ENCODE results near the gene PACSIN2. TPM values are rescaled to one million over a fixed set of nuclear protein-coding genes. Genes with fewer than 3 reads are reported as not detected.

PACSIN2 gene
- total RNA-seq, 1 donor from 2014 or later = 87.8 TPM

DNA sequence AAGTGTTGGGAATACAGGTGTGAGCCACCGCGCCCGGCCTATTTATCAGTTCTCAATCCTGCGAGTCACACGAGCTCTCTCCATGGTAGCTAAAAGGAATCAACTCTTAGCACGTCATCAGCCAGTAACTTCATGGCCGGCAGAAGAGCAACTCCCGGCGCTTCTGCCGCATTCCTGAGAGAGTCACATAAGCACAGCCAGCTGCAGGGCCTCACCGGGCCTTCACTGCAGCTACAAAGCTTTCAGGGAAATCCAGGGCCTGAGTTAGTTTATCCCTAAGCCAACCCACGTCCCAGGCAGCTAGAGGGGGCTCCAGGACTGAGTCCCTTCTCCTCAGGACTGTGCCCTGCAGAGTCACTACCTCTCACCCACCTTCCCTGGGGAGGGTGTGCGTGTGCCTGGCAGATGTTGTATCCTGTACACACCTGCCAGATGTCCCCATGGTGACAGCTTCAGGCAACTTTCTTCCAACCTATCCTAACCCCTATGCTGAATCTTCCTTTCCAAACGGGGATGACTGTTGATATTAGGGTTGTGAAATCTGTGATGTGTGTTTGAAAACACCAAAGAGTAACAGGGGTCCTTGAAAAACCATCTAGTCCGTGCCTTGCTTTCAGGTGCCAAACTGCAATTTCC is 112.0 kb downstream of the PACSIN2 start:
- no peak overlapping the region for H3K9ac ChIP-seq (ENCODE audit: low read length)
- H3K4me1 Mint-ChIP-seq (ENCODE audit: low read depth, unreplicated experiment) = peaks cover 2% of the 10 kb centered on the region
- no peak overlapping the region for H3K27ac Mint-ChIP-seq (ENCODE audit: unreplicated experiment)
- DNase-seq (ENCODE audit: low read depth) (no peak), FAIRE-seq (no peak)
- H3K36me3 ChIP-seq (ENCODE audit: insufficient read depth, low read length) = peaks cover 3% of the 10 kb centered on the region
- peaks cover 93% of the 10 kb centered on the region for H4K20me1 ChIP-seq (ENCODE audit: insufficient read depth, low read length)
- no peak overlapping the region for H3K4me3 Mint-ChIP-seq (ENCODE audit: unreplicated experiment)
- peaks cover 14% of the 10 kb centered on the region for H3K4me1 ChIP-seq (ENCODE audit: insufficient read depth, low read length)
- no peak overlapping the region for H2AFZ ChIP-seq (ENCODE audit: low read depth, low read length)
- H3K4me3 ChIP-seq (ENCODE audit: insufficient read depth, low read depth, low read length) = no peak overlapping the region
- no peaks in the 10 kb centered on the region for H3K9me3 Mint-ChIP-seq (ENCODE audit: unreplicated experiment)
- H3K9me3 ChIP-seq (ENCODE audit: insufficient read depth, low read depth, low read length) = no peaks in the 10 kb centered on the region
- TF ChIP-seq EZH2 (IDR thresholded peaks at IDR 0.05; ENCODE audit: insufficient read depth, low read length) = no peak
- TF ChIP-seq, protein P1, sequence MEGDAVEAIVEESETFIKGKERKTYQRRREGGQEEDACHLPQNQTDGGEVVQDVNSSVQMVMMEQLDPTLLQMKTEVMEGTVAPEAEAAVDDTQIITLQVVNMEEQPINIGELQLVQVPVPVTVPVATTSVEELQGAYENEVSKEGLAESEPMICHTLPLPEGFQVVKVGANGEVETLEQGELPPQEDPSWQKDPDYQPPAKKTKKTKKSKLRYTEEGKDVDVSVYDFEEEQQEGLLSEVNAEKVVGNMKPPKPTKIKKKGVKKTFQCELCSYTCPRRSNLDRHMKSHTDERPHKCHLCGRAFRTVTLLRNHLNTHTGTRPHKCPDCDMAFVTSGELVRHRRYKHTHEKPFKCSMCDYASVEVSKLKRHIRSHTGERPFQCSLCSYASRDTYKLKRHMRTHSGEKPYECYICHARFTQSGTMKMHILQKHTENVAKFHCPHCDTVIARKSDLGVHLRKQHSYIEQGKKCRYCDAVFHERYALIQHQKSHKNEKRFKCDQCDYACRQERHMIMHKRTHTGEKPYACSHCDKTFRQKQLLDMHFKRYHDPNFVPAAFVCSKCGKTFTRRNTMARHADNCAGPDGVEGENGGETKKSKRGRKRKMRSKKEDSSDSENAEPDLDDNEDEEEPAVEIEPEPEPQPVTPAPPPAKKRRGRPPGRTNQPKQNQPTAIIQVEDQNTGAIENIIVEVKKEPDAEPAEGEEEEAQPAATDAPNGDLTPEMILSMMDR (IDR thresholded peaks at IDR 0.05; ENCODE audit: insufficient read depth, low read depth, low read length) = no peak
- H3K4me2 ChIP-seq (ENCODE audit: low read length) = no peak overlapping the region
- peaks cover 69% of the 10 kb centered on the region for H3K79me2 ChIP-seq (ENCODE audit: insufficient read depth, low read length)
- peaks cover 33% of the 10 kb centered on the region for H3K36me3 Mint-ChIP-seq (ENCODE audit: low read depth, unreplicated experiment)
- H3K27me3 ChIP-seq (ENCODE audit: insufficient read depth, low read length) = no peaks in the 10 kb centered on the region
- H3K27ac ChIP-seq (ENCODE audit: low read depth, low read length) = no peak overlapping the region
- no peaks in the 10 kb centered on the region for H3K27me3 Mint-ChIP-seq (ENCODE audit: low read depth, unreplicated experiment)

DNA sequence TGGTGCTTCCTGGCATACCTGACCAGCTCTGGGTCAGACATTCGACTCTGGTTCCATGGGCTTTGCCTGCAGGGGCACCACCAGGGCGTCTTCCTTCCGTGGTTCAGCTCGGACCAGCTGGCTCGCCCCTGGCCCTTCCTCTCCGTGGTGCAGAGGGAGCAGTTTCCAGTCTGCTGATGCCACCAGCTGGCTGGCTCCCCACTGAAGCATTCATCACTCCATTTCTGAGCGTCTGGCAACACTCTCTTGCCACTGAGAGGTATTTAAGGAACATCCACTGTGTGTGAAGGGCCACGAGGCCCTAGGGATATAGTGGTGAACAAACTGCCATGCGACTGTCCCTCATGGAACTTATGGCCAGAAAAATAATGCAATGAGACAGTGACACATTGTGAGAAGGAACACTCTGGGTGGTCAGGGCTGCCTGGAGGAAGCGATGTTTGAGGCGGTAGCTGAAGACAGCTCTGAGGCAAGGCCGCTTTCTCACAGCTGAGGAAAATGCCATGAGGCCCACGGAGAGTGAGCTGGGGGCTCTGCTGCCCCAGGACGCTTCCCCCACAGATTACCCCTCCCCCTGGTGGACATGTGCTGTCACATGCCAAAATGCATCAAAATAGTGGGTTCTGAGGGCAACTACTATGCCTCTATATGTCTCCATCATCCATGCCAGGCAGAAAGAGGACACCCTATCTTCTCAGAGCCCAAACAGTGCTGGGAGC is 113.0 kb downstream of the PACSIN2 start:
- Histone ChIP-seq H3K27ac (ENCODE audit: low read depth, low read length) (no peak overlapping the region), H3K9ac (ENCODE audit: low read length) (no peak overlapping the region), H4K20me1 (ENCODE audit: insufficient read depth, low read length) (peaks cover 91% of the 10 kb centered on the region), H3K4me1 (ENCODE audit: insufficient read depth, low read length) (peaks cover 12% of the 10 kb centered on the region), H3K79me2 (ENCODE audit: insufficient read depth, low read length) (peaks cover 76% of the 10 kb centered on the region), H3K9me3 (ENCODE audit: insufficient read depth, low read depth, low read length) (no peaks in the 10 kb centered on the region), H3K4me2 (ENCODE audit: low read length) (no peak overlapping the region), H3K27me3 (ENCODE audit: insufficient read depth, low read length) (no peaks in the 10 kb centered on the region), H2AFZ (ENCODE audit: low read depth, low read length) (no peak overlapping the region), H3K4me3 (ENCODE audit: insufficient read depth, low read depth, low read length) (no peak overlapping the region), H3K36me3 (ENCODE audit: insufficient read depth, low read length) (peaks cover 3% of the 10 kb centered on the region)
- Mint-ChIP-seq H3K36me3 (ENCODE audit: low read depth, unreplicated experiment) (peaks cover 25% of the 10 kb centered on the region), H3K4me3 (ENCODE audit: unreplicated experiment) (no peak overlapping the region), H3K9me3 (ENCODE audit: unreplicated experiment) (no peaks in the 10 kb centered on the region), H3K27me3 (ENCODE audit: low read depth, unreplicated experiment) (no peaks in the 10 kb centered on the region), H3K4me1 (ENCODE audit: low read depth, unreplicated experiment) (peaks cover 2% of the 10 kb centered on the region), H3K27ac (ENCODE audit: unreplicated experiment) (no peak overlapping the region)
- TF ChIP-seq, protein P1 (IDR thresholded peaks at IDR 0.05; ENCODE audit: insufficient read depth, low read depth, low read length) = no peak
- TF ChIP-seq EZH2 (IDR thresholded peaks at IDR 0.05; ENCODE audit: insufficient read depth, low read length) = no peak
- DNase-seq (ENCODE audit: low read depth) = no peak
- no peak for FAIRE-seq

DNA sequence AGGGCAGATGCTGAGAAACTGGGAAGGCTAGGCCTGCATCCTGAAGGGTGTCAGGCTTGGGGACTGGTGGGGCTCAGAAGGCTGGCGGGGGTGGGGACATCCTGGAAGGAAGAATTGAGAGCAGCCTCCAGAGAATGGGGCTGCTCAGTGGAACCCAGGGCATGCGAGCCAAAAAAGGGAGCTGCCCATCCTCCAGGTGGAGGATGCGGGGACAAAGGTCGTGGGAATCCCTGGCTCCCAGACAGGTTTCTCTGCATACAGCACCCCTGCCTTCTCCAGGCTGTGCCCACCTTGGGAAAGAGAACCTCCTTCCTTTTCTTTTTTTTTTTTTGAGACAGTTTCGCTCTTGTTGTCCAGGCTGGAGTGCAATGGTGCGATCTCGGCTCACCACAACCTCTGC is 117.0 kb downstream of the PACSIN2 start:
- Histone ChIP-seq H3K4me2 (ENCODE audit: low read length) (no peak overlapping the region), H3K9me3 (ENCODE audit: insufficient read depth, low read depth, low read length) (no peaks in the 10 kb centered on the region), H3K79me2 (ENCODE audit: insufficient read depth, low read length) (peaks cover 51% of the 10 kb centered on the region), H3K36me3 (ENCODE audit: insufficient read depth, low read length) (no peaks in the 10 kb centered on the region), H3K4me3 (ENCODE audit: insufficient read depth, low read depth, low read length) (no peak overlapping the region), H4K20me1 (ENCODE audit: insufficient read depth, low read length) (peaks cover 86% of the 10 kb centered on the region), H2AFZ (ENCODE audit: low read depth, low read length) (no peak overlapping the region), H3K4me1 (ENCODE audit: insufficient read depth, low read length) (no peaks in the 10 kb centered on the region), H3K27me3 (ENCODE audit: insufficient read depth, low read length) (no peaks in the 10 kb centered on the region), H3K9ac (ENCODE audit: low read length) (no peak overlapping the region), H3K27ac (ENCODE audit: low read depth, low read length) (no peak overlapping the region)
- Mint-ChIP-seq H3K27me3 (ENCODE audit: low read depth, unreplicated experiment) (no peaks in the 10 kb centered on the region), H3K27ac (ENCODE audit: unreplicated experiment) (no peak overlapping the region), H3K4me1 (ENCODE audit: low read depth, unreplicated experiment) (peaks cover 2% of the 10 kb centered on the region), H3K36me3 (ENCODE audit: low read depth, unreplicated experiment) (peaks cover 25% of the 10 kb centered on the region), H3K9me3 (ENCODE audit: unreplicated experiment) (no peaks in the 10 kb centered on the region), H3K4me3 (ENCODE audit: unreplicated experiment) (no peak overlapping the region)
- DNase-seq (ENCODE audit: low read depth) (no peak), FAIRE-seq (no peak)
- no peak for TF ChIP-seq EZH2 (IDR thresholded peaks at IDR 0.05; ENCODE audit: insufficient read depth, low read length)

Measured in astrocyte (in vitro differentiated cells and primary cell).